HCT116 (cell line): ENCODE results near the gene UFSP2. TPM values are rescaled to one million over a fixed set of nuclear protein-coding genes. Genes with fewer than 3 reads are reported as not detected.

ENCODE experiments used
- ATAC-seq: fragments of 200-7000 bp; cut with Tn5 transposase; 2 replicates; pipeline ENCODE4 v1.9.1; 2020; ENCODE audit warnings: mild to moderate bottlenecking, moderate library complexity
- BruUV-seq: library from RNA; stranded (reverse); fragments of 400-500 nt; replicated peaks from 2 replicates; lab custom pipeline; 2021; lab: Mats Ljungman, UMichigan
- CTCF ChIA-PET: fragments of 300-600 bp; sonication (Branson Sonifier 250); formaldehyde crosslinking; loops from one replicate; lab custom pipeline; 2021; ENCODE audit warnings: antibody characterized with exemption; lab: Charles Lee
- POLR2A ChIA-PET: fragments of 300-600, 350-600 bp; sonication (Branson Sonifier 250); formaldehyde crosslinking; loops from one replicate; lab custom pipeline; 2021; ENCODE audit warnings: antibody characterized with exemption; lab: Charles Lee
- RAD21 ChIA-PET, 2 experiments: fragments of 300-600 bp; sonication (Branson Sonifier 250); formaldehyde crosslinking; loops; one replicate each; lab custom pipeline; 2023; ENCODE audit warnings: low total read pairs in 2 of 2; ENCODE audit not compliant: uncharacterized antibody in 2 of 2, unreplicated experiment in 2 of 2, low non-redundant PET in 1 of 2; lab: Charles Lee
- DNase-seq: peaks from one replicate; pipeline ENCODE4 v3.0.0-alpha.2; 2010; ENCODE audit warnings: low read depth, low spot score
- H2AFZ ChIP-seq: fragments of 200-600 bp; shearing (Covaris generic), sonication (generic); 2 replicates; pipeline ENCODE4 v1.6.1; 2017; ENCODE audit warnings: low read depth, mixed run types, mixed read lengths, antibody characterized with exemption, low read length; ENCODE audit not compliant: poor library complexity, severe bottlenecking
- H3K27ac ChIP-seq: 2 replicates; pipeline ENCODE4 v1.5.1; 2012; ENCODE audit warnings: low read depth, low read length
- H3K27me3 ChIP-seq: fragments of 200-600 bp; sonication (generic); 2 replicates; pipeline ENCODE4 v1.6.1; 2016; ENCODE audit warnings: mixed run types, low read length, mixed read lengths; ENCODE audit not compliant: insufficient read depth
- H3K36me3 ChIP-seq, 2 experiments: fragments of 200-500 bp in 1 of 2; fragments of 200-600 bp in 1 of 2; sonication (Bioruptor generic) in 1 of 2; sonication (generic) in 1 of 2; 2 replicates each; pipeline versions ENCODE4 v1.5.1 to v1.6.1; 2014 to 2016; ENCODE audit warnings: low read length in 2 of 2, inconsistent platforms in 1 of 2, mixed read lengths in 1 of 2, mixed run types in 1 of 2; ENCODE audit not compliant: insufficient read depth in 2 of 2, control insufficient read depth in 1 of 2
- H3K4me1 ChIP-seq, 2 experiments: fragments of 200-600 bp in 1 of 2; sonication (generic) in 1 of 2; 2 replicates each; pipeline versions ENCODE4 v1.5.1 to v1.6.1; 2012 to 2017; ENCODE audit warnings: low read length in 2 of 2, inconsistent platforms in 1 of 2, mild to moderate bottlenecking in 1 of 2, mixed read lengths in 1 of 2, mixed run types in 1 of 2, moderate library complexity in 1 of 2; ENCODE audit not compliant: insufficient read depth in 2 of 2, control insufficient read depth in 1 of 2
- H3K4me2 ChIP-seq: fragments of 200-600 bp; sonication (generic); 2 replicates; pipeline ENCODE4 v1.6.1; 2017; ENCODE audit warnings: mixed run types, low read length, mixed read lengths
- H3K4me3 ChIP-seq, 2 experiments: fragments of 200-600 bp in 1 of 2; sonication (generic) in 1 of 2; replicated peaks in 1 of 2; 2 replicates each; pipeline ENCODE4 v1.5.1; 2011 to 2016; ENCODE audit warnings: low read length in 2 of 2, control low read depth in 1 of 2, low read depth in 1 of 2, mild to moderate bottlenecking in 1 of 2, mixed read lengths in 1 of 2, mixed run types in 1 of 2
- H3K79me2 ChIP-seq: fragments of 200-600 bp; sonication (generic); 2 replicates; pipeline ENCODE4 v1.6.1; 2017; ENCODE audit warnings: mild to moderate bottlenecking, mixed run types, low read length, moderate library complexity, mixed read lengths; ENCODE audit not compliant: insufficient read depth
- H3K9ac ChIP-seq: fragments of 200-600 bp; sonication (generic); 2 replicates; pipeline ENCODE4 v1.6.1; 2016; ENCODE audit warnings: low read length, mixed read lengths
- H3K9me2 ChIP-seq: fragments of 200-600 bp; sonication (generic), shearing (Covaris generic); 2 replicates; pipeline ENCODE4 v1.6.1; 2017; ENCODE audit warnings: mixed run types, mild to moderate bottlenecking, moderate library complexity; ENCODE audit not compliant: insufficient read depth
- H3K9me3 ChIP-seq, 2 experiments: fragments of 200-500 bp in 1 of 2; fragments of 200-600 bp in 1 of 2; sonication (Bioruptor generic) in 1 of 2; sonication (generic) in 1 of 2; 2 replicates each; pipeline ENCODE4 v1.6.1; 2014 to 2017; ENCODE audit warnings: low read length in 2 of 2, mixed read lengths in 2 of 2, inconsistent platforms in 1 of 2, low read depth in 1 of 2, mild to moderate bottlenecking in 1 of 2, mixed run types in 1 of 2, moderate library complexity in 1 of 2; ENCODE audit not compliant: control insufficient read depth in 1 of 2, insufficient read depth in 1 of 2
- H4K20me1 ChIP-seq: fragments of 200-600 bp; sonication (generic), shearing (Covaris generic); 2 replicates; pipeline ENCODE4 v1.6.1; 2017; ENCODE audit warnings: mixed run types, mild to moderate bottlenecking, moderate library complexity; ENCODE audit not compliant: insufficient read depth
- CBX3 ChIP-seq: IDR thresholded peaks from 2 replicates; pipeline ENCODE4 v1.6.1; 2012; ENCODE audit warnings: low read depth
- EGR1 ChIP-seq: IDR thresholded peaks from 2 replicates; pipeline ENCODE4 v1.6.1; 2012; ENCODE audit warnings: low read depth
- ELF1 ChIP-seq: IDR thresholded peaks from 2 replicates; pipeline ENCODE4 v1.6.1; 2012; ENCODE audit warnings: low read depth, borderline replicate concordance
- EZH2phosphoT487 ChIP-seq: fragments of 200-600 bp; IDR thresholded peaks from 2 replicates; pipeline ENCODE4 v1.6.1; 2018; ENCODE audit warnings: antibody characterized with exemption, borderline replicate concordance
- POLR2A ChIP-seq: IDR thresholded peaks from 2 replicates; pipeline ENCODE4 v1.7.0; 2011; ENCODE audit warnings: borderline replicate concordance; ENCODE audit not compliant: insufficient read depth, insufficient read length; ENCODE audit errors: extremely low read depth
- SP1 ChIP-seq: IDR thresholded peaks from 2 replicates; pipeline ENCODE4 v1.6.1; 2012; ENCODE audit warnings: low read depth
- TCF7L2 ChIP-seq: IDR thresholded peaks from 2 replicates; pipeline ENCODE4 v1.7.0; 2011; ENCODE audit warnings: borderline replicate concordance, inconsistent platforms; ENCODE audit not compliant: insufficient read depth, insufficient read length; ENCODE audit errors: extremely low read depth
- ZFX ChIP-seq: fragments of 450-650 bp; IDR thresholded peaks from 2 replicates; pipeline ENCODE4 v1.6.1; 2017
- intact Hi-C: fragments of 100-400 bp; cut with micrococcal nuclease; formaldehyde crosslinking; loops from 2 replicates; pipeline ENCODE4 v1.10.0; 2022
- total RNA-seq: library from RNA; stranded (reverse); gene quantifications from one replicate; pipeline ENCODE4 v1.2.1, GENCODE V29; 2021; ENCODE audit not compliant: unreplicated experiment
- TF ChIP-seq, protein P1 (sequence below): IDR thresholded peaks from 2 replicates; pipeline ENCODE4 v1.6.1; 2011; ENCODE audit warnings: mild to moderate bottlenecking, low read length, moderate library complexity; ENCODE audit not compliant: insufficient replicate concordance; ENCODE audit errors: extremely low read depth

Gene UFSP2
- total RNA-seq, 1 experiment from 2014 or later = 29.4 TPM

DNA sequence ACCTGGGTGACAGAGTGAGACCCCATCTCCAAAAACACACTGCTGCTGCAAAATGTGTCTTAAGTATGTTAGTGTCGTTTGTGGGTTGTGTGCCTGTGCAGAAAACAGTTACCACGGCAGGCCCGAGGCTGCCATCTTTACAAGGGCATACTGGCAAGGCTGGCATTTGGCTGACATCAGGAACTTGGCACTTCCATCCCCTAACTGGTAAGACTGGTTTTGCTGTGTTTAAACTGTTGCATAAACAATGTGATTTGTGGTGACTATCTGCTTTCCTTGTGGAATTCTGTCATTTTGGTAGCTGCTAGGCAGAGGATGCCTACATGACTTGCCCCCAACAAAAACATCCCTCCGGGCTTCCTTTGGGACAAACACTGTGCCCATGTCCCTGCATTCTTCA lies 42.3 kb downstream of the UFSP2 start:
- H2AFZ ChIP-seq = no peak overlapping the region
- ChIA-PET RAD21 (no interaction called here), POLR2A (interaction anchor here (1.0 kb wide), 1 partner anchor 13 kb away, joined by 4 read pairs; the partner anchor contains the start of gene ANKRD37), CTCF (no interaction called here)
- no TSS peak for BruUV-seq
- peaks cover 5 to 7% of the 10 kb centered on the region in 2 experiments; a peak in 2 of 4 replicates for H3K4me1 ChIP-seq
- no peaks in the 10 kb centered on the region for H3K36me3 ChIP-seq
- intact Hi-C loops = no loop called here
- H4K20me1 ChIP-seq = no peaks in the 10 kb centered on the region
- TF ChIP-seq SP1 = 0 out of 2 replicates have a peak, but pooled peaks have one; percentile 23
- no peak for TF ChIP-seq EZH2phosphoT487
- TF ChIP-seq ZFX = 0 out of 2 replicates have a peak, but pooled peaks have one; percentile 8
- no peak overlapping the region for H3K4me3 ChIP-seq
- no peaks in the 10 kb centered on the region for H3K79me2 ChIP-seq
- no peaks in the 10 kb centered on the region for H3K9me3 ChIP-seq
- H3K9me2 ChIP-seq = no peaks in the 10 kb centered on the region
- DNase-seq (no peak), ATAC-seq (no peak)
- no peak overlapping the region for H3K27ac ChIP-seq
- H3K4me2 ChIP-seq = no peak overlapping the region
- H3K27me3 ChIP-seq = no peaks in the 10 kb centered on the region
- H3K9ac ChIP-seq = no peak overlapping the region

DNA sequence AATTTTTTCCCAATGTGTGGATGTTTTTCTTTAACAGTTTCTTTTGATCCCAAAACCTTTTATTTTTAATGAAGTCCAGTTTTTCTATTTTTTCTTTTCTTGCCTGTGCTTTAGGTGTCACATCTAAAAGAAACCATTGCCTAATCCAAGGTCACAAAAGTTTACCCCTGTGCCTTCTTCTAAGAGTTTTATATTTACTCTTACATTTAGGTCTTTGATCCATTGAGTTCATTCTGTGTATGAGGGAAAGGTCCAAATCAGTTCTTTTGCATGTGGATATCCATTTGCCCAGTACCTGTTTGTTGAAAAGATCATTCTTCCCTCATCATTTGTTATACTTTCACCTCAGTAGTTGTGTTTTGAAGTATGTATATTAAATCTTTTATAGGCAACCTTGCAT lies 43.0 kb downstream of the UFSP2 start:
- H3K36me3 ChIP-seq = no peaks in the 10 kb centered on the region
- peaks cover 5 to 7% of the 10 kb centered on the region in 2 experiments; a peak in 2 of 4 replicates for H3K4me1 ChIP-seq
- CTCF ChIA-PET = no interaction called here
- intact Hi-C loops = no loop called here
- no peak overlapping the region for H3K4me3 ChIP-seq
- RAD21 ChIA-PET = no interaction called here
- DNase-seq = no peak
- H3K4me2 ChIP-seq = no peak overlapping the region
- POLR2A ChIA-PET = no interaction called here
- no TSS peak for BruUV-seq
- H3K9me3 ChIP-seq = no peaks in the 10 kb centered on the region
- no peaks in the 10 kb centered on the region for H3K9me2 ChIP-seq
- no peak for ATAC-seq
- no peak overlapping the region for H3K9ac ChIP-seq
- H2AFZ ChIP-seq = no peak overlapping the region
- no peaks in the 10 kb centered on the region for H3K27me3 ChIP-seq
- H3K79me2 ChIP-seq = no peaks in the 10 kb centered on the region
- no peaks in the 10 kb centered on the region for H4K20me1 ChIP-seq
- no peak overlapping the region for H3K27ac ChIP-seq
- TF ChIP-seq POLR2A = no peak
- TF ChIP-seq, protein P1, sequence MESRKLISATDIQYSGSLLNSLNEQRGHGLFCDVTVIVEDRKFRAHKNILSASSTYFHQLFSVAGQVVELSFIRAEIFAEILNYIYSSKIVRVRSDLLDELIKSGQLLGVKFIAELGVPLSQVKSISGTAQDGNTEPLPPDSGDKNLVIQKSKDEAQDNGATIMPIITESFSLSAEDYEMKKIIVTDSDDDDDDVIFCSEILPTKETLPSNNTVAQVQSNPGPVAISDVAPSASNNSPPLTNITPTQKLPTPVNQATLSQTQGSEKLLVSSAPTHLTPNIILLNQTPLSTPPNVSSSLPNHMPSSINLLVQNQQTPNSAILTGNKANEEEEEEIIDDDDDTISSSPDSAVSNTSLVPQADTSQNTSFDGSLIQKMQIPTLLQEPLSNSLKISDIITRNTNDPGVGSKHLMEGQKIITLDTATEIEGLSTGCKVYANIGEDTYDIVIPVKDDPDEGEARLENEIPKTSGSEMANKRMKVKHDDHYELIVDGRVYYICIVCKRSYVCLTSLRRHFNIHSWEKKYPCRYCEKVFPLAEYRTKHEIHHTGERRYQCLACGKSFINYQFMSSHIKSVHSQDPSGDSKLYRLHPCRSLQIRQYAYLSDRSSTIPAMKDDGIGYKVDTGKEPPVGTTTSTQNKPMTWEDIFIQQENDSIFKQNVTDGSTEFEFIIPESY = no peak
- no peak for TF ChIP-seq TCF7L2
- TF ChIP-seq SP1 = no peak
- TF ChIP-seq ELF1 = no peak
- no peak for TF ChIP-seq CBX3
- no peak for TF ChIP-seq EGR1
- no peak for TF ChIP-seq ZFX
